Common myeloid progenitor, CD34-positive (primary cell): ENCODE measurements around the gene NDC1.

ENCODE experiments used
- CTCF ChIA-PET: fragments of 350-600 bp; sonication (Branson Sonifier 250); formaldehyde crosslinking; loops from one replicate; lab custom pipeline; 2021; ENCODE audit warnings: antibody characterized with exemption; lab: Charles Lee
- POLR2A ChIA-PET: fragments of 350-600 bp; sonication (Branson Sonifier 250); formaldehyde crosslinking; loops from one replicate; lab custom pipeline; 2021; ENCODE audit warnings: antibody characterized with exemption; lab: Charles Lee
- DNase-seq, 3 donors: peaks; one replicate each; pipeline versions ENCODE4 v3.0.0 to v3.0.0-alpha.2; 2013
- H3K27ac ChIP-seq, 2 experiments: 1 replicate in 1 of 2; 2 replicates in 1 of 2; pipeline ENCODE4 v1.7.0; 2013; ENCODE audit warnings: inconsistent platforms in 2 of 2, low read length in 2 of 2, mild to moderate bottlenecking in 2 of 2, low read depth in 1 of 2, moderate library complexity in 1 of 2; ENCODE audit not compliant: severe bottlenecking in 2 of 2, insufficient read depth in 1 of 2, poor library complexity in 1 of 2
- H3K27me3 ChIP-seq, 5 experiments: replicated peaks in 2 of 5; 1 replicate in 3 of 5; 2 replicates in 2 of 5; pipeline versions ENCODE4 v1.6.1 to v1.7.0; 2013; ENCODE audit warnings: low read length in 4 of 5, mild to moderate bottlenecking in 2 of 5, moderate library complexity in 2 of 5, inconsistent platforms in 1 of 5; ENCODE audit not compliant: insufficient read depth in 5 of 5, control insufficient read depth in 4 of 5
- H3K36me3 ChIP-seq, 4 experiments: 1 replicate in 2 of 4; 2 replicates in 2 of 4; pipeline versions ENCODE4 v1.6.1 to v1.7.0; 2013; ENCODE audit warnings: low read length in 3 of 4, control low read depth in 1 of 4, mild to moderate bottlenecking in 1 of 4; ENCODE audit not compliant: control insufficient read depth in 4 of 4, insufficient read depth in 4 of 4
- H3K4me1 ChIP-seq, 4 experiments: 1 replicate in 3 of 4; 2 replicates in 1 of 4; pipeline versions ENCODE4 v1.6.1 to v1.7.1; 2013; ENCODE audit warnings: low read length in 3 of 4, mild to moderate bottlenecking in 3 of 4, control low read depth in 1 of 4, inconsistent platforms in 1 of 4, moderate library complexity in 1 of 4; ENCODE audit not compliant: control insufficient read depth in 4 of 4, insufficient read depth in 4 of 4; ENCODE audit errors: control extremely low read depth in 1 of 4
- H3K4me3 ChIP-seq, 7 experiments: 1 replicate in 4 of 7; 2 replicates in 3 of 7; pipeline versions ENCODE4 v1.5.1 to v1.7.0; 2013; ENCODE audit warnings: mild to moderate bottlenecking in 7 of 7, low read length in 6 of 7, moderate library complexity in 6 of 7, inconsistent platforms in 2 of 7, low read depth in 2 of 7, control low read depth in 1 of 7; ENCODE audit not compliant: insufficient read depth in 4 of 7, control insufficient read depth in 1 of 7; ENCODE audit errors: extremely low read depth in 1 of 7
- H3K9me3 ChIP-seq, 5 experiments: 1 replicate in 4 of 5; 2 replicates in 1 of 5; pipeline versions ENCODE4 v1.6.1 to v1.7.1; 2013; ENCODE audit warnings: low read length in 4 of 5, mild to moderate bottlenecking in 2 of 5, inconsistent platforms in 1 of 5, low read depth in 1 of 5, moderate library complexity in 1 of 5; ENCODE audit not compliant: control insufficient read depth in 4 of 5, insufficient read depth in 2 of 5; ENCODE audit errors: control extremely low read depth in 1 of 5
- WGBS: methylation state at CpG from one replicate; pipeline ENCODE4 v1.1.5; 2013; ENCODE audit not compliant: insufficient coverage; 5-methylcytosine and 5-hydroxymethylcytosine counted together

Gene NDC1

GRCh38 chr1:53771648-53772047, 66.4 kb downstream of the NDC1 start:
- CTCF ChIA-PET, result no interaction called here
- no peak for DNase-seq
- Histone ChIP-seq H3K4me3 (no peak overlapping the region), H3K9me3 (no peaks in the 10 kb centered on the region), H3K36me3 (peaks cover 8 to 45% (median 15%) of the 10 kb centered on the region in 4 experiments), H3K4me1 (peaks cover 0 to 3% (median 0%) of the 10 kb centered on the region in 4 experiments), H3K27ac (no peak overlapping the region), H3K27me3 (no peaks in the 10 kb centered on the region)
- no CpG with 5 or more reads among the region's 2 CpGs for whole genome bisulfite sequencing
- POLR2A ChIA-PET, result no interaction called here

- Histone ChIP-seq H3K4me3 (no peak overlapping the region), H3K9me3 (no peaks in the 10 kb centered on the region), H3K4me1 (peaks cover 0 to 11% (median 5%) of the 10 kb centered on the region in 4 experiments), H3K27ac (no peak overlapping the region), H3K27me3 (no peaks in the 10 kb centered on the region), H3K36me3 (peaks cover 10 to 53% (median 15%) of the 10 kb centered on the region in 4 experiments)
- CTCF ChIA-PET, result interaction anchor here (0.6 to 1.8 kb wide), 2 partner anchors 13 to 18 kb away, joined by 3 to 4 read pairs; no protein-coding TSS in a partner anchor
- WGBS, result 100% methylated on average over 1 of the region's 1 CpG
- POLR2A ChIA-PET, result no interaction called here
- DNase-seq, result no peak
Observed at GRCh38 chr1:53769780-53770179, 68.3 kb downstream of the NDC1 start.

DNA sequence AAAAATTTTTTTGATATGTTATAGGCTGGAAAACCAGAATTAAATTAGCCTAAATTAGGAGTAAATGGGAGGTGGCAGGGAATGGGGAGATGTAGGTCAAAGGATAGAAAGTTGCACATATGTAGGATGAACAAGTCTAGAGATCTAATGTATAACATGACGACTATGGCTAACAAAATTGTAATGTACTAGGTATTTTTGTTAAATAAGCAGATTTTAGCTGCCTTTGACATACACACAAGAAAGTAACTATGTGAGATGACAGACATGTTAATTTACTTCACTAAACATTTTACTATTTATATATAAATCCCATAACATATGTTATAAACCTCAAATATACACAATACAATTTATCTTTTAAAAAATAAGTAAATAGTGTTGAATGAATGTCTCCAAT, 68.9 kb downstream of the NDC1 start:
- Histone ChIP-seq H3K27ac (no peak overlapping the region), H3K27me3 (no peaks in the 10 kb centered on the region), H3K9me3 (no peaks in the 10 kb centered on the region), H3K4me1 (peaks cover 0 to 11% (median 5%) of the 10 kb centered on the region in 4 experiments), H3K36me3 (peaks cover 11 to 53% (median 15%) of the 10 kb centered on the region in 4 experiments), H3K4me3 (no peak overlapping the region)
- ChIA-PET POLR2A (no interaction called here), CTCF (interaction anchor here (0.6 to 1.8 kb wide), 2 partner anchors 12 to 17 kb away, joined by 3 to 4 read pairs; no protein-coding TSS in a partner anchor)
- WGBS, result no CpG with 5 or more reads among the region's 1 CpG
- DNase-seq, result no peak

GRCh38 chr1:53766831-53767405, 71.2 kb downstream of the NDC1 start:
- H3K4me3 ChIP-seq, result peak overlapping the region in 4 of 7 experiments; percentile 2 to 60 (median 46)
- no CpG with 5 or more reads among the region's 3 CpGs for WGBS
- peaks cover 0 to 11% (median 5%) of the 10 kb centered on the region in 4 experiments for H3K4me1 ChIP-seq
- peak overlapping the region in 1 of 2 experiments; percentile 25 for H3K27ac ChIP-seq
- H3K36me3 ChIP-seq, result peaks cover 8 to 39% (median 13%) of the 10 kb centered on the region in 4 experiments
- H3K9me3 ChIP-seq, result no peaks in the 10 kb centered on the region
- CTCF ChIA-PET, result interaction anchor here (0.6 to 1.3 kb wide), 2 partner anchors 13 to 264 kb away, joined by 3 to 4 read pairs; no protein-coding TSS in a partner anchor
- POLR2A ChIA-PET, result interaction anchor here (0.5 kb wide), 1 partner anchor 23 kb away, joined by 3 read pairs; no protein-coding TSS in a partner anchor
- no peaks in the 10 kb centered on the region for H3K27me3 ChIP-seq
- peak in 2 of 3 donors; percentile 43 to 57 for DNase-seq

DNA sequence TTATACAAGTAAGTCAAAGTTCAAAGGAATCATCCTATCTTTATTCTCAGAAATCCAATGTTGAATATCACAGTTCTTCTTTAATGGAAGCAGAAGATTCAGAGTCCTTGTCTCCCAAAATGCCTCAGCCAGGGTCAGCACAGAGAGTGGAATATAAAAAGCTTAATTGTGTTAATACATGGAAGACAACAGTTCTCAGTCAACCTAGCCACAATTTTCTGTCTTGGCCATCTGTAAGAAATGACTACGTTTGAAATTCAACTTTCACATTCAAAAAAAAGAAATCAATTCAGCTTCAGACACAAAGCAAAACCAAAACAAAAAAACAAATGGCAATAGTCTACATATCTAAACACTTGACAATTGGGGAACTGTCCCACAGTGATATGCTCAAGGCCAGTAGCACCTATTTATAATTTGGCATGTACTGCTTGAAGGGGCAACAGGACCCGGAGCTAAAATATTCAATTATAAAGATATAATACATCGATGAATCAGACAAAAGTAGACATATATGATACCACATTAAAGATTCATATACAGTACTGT, 71.8 kb downstream of the NDC1 start:
- no peak overlapping the region for H3K27ac ChIP-seq
- ChIA-PET POLR2A (no interaction called here), CTCF (interaction anchor here (1.3 to 1.5 kb wide), 2 partner anchors 12 kb away, joined by 3 to 4 read pairs; no protein-coding TSS in a partner anchor)
- WGBS, result no CpG with 5 or more reads among the region's 3 CpGs
- H3K4me1 ChIP-seq, result peaks cover 0 to 11% (median 5%) of the 10 kb centered on the region in 4 experiments
- no peaks in the 10 kb centered on the region for H3K27me3 ChIP-seq
- peak in 2 of 3 donors; percentile 24 to 35 for DNase-seq
- peaks cover 7 to 34% (median 10%) of the 10 kb centered on the region in 4 experiments for H3K36me3 ChIP-seq
- H3K9me3 ChIP-seq, result peaks cover 0 to 4% (median 0%) of the 10 kb centered on the region in 5 experiments
- H3K4me3 ChIP-seq, result peak overlapping the region in 3 of 7 experiments; percentile 34 to 60 (median 59)

GRCh38 chr1:53765657-53766056, 72.4 kb downstream of the NDC1 start:
- peak in 2 of 3 donors; percentile 55 to 73 for DNase-seq
- H3K9me3 ChIP-seq, result peaks cover 0 to 4% (median 0%) of the 10 kb centered on the region in 5 experiments
- no peak overlapping the region for H3K4me3 ChIP-seq
- WGBS, result 63% methylated on average over 1 of the region's 1 CpG
- no peak overlapping the region for H3K27ac ChIP-seq
- H3K4me1 ChIP-seq, result peaks cover 0 to 11% (median 5%) of the 10 kb centered on the region in 4 experiments
- ChIA-PET CTCF (interaction anchor here (1.3 to 1.9 kb wide), 3 partner anchors 10 to 13 kb away, joined by 3 to 6 read pairs (median 4); no protein-coding TSS in a partner anchor), POLR2A (no interaction called here)
- peaks cover under 1 to 29% (median 8%) of the 10 kb centered on the region in 4 experiments for H3K36me3 ChIP-seq
- H3K27me3 ChIP-seq, result no peaks in the 10 kb centered on the region
